Activated CD8-positive, alpha-beta T cell treated with anti-CD3 and anti-CD28 coated beads for 36 hours (primary cell): ENCODE results near the gene PBX3. TPM values are rescaled to one million over a fixed set of nuclear protein-coding genes. Genes with fewer than 3 reads are reported as not detected.

ENCODE experiments used
- ATAC-seq: fragments of 200-7000 bp; cut with Tn5 transposase; one replicate; pipeline ENCODE4 v1.10.0; 2021; ENCODE audit warnings: mild to moderate bottlenecking, moderate library complexity
- CTCF ChIA-PET: fragments of 350-600 bp; sonication (Branson Sonifier 250); formaldehyde crosslinking; loops from one replicate; lab custom pipeline; 2021; ENCODE audit warnings: antibody characterized with exemption; lab: Charles Lee
- POLR2A ChIA-PET: fragments of 350-600 bp; sonication (Branson Sonifier 250); formaldehyde crosslinking; loops from one replicate; lab custom pipeline; 2021; ENCODE audit warnings: antibody characterized with exemption; lab: Charles Lee
- DNase-seq: peaks from one replicate; pipeline ENCODE4 v3.0.0-alpha.2; 2020
- H3K27ac Mint-ChIP-seq: one replicate; pipeline ENCODE4 v1.8.0; 2021; ENCODE audit warnings: mild to moderate bottlenecking, mixed read lengths
- H3K27me3 Mint-ChIP-seq: one replicate; pipeline ENCODE4 v1.8.0; 2021; ENCODE audit warnings: mixed read lengths
- H3K36me3 Mint-ChIP-seq: one replicate; pipeline ENCODE4 v1.8.0; 2021; ENCODE audit warnings: low read depth, mixed read lengths
- H3K4me1 Mint-ChIP-seq: one replicate; pipeline ENCODE4 v1.8.0; 2021; ENCODE audit warnings: low read depth, mixed read lengths
- H3K4me3 Mint-ChIP-seq: one replicate; pipeline ENCODE4 v1.8.0; 2021; ENCODE audit warnings: mild to moderate bottlenecking, moderate library complexity, mixed read lengths
- H3K9me3 Mint-ChIP-seq: one replicate; pipeline ENCODE4 v1.8.0; 2021; ENCODE audit warnings: mixed read lengths
- CTCF ChIP-seq: fragments of 200-600 bp; IDR thresholded peaks from one replicate; pipeline ENCODE4 v1.8.0; 2022; ENCODE audit warnings: antibody characterized with exemption, mild to moderate bottlenecking
- intact Hi-C: fragments of 100-400 bp; cut with micrococcal nuclease; formaldehyde crosslinking; loops from one replicate; pipeline ENCODE4 v1.10.0; 2022
- total RNA-seq, 2 experiments: library from RNA; stranded (reverse); gene quantifications; one replicate each; pipeline ENCODE4 v1.2.3, GENCODE V29; 2021

The PBX3 gene
- total RNA-seq, 2 experiments from 2014 or later: 11.5 to 14.1 TPM

GRCh38 chr9:125969462-125969861 lies 222.3 kb downstream of the PBX3 start:
- ATAC-seq (no peak), DNase-seq (no peak)
- CTCF ChIA-PET: no interaction called here
- no peak overlapping the region for H3K4me3 Mint-ChIP-seq
- no peaks in the 10 kb centered on the region for H3K9me3 Mint-ChIP-seq
- intact Hi-C loops: no loop called here
- TF ChIP-seq CTCF: no peak
- no peaks in the 10 kb centered on the region for H3K27me3 Mint-ChIP-seq
- peaks cover 2% of the 10 kb centered on the region for H3K36me3 Mint-ChIP-seq
- H3K27ac Mint-ChIP-seq: no peak overlapping the region
- H3K4me1 Mint-ChIP-seq: no peaks in the 10 kb centered on the region
- POLR2A ChIA-PET: no interaction called here

- TF ChIP-seq CTCF: no peak
- Mint-ChIP-seq H3K4me1 (no peaks in the 10 kb centered on the region), H3K27ac (no peak overlapping the region), H3K9me3 (no peaks in the 10 kb centered on the region), H3K27me3 (no peaks in the 10 kb centered on the region), H3K4me3 (no peak overlapping the region), H3K36me3 (no peaks in the 10 kb centered on the region)
- intact Hi-C loops: no loop called here
- POLR2A ChIA-PET: no interaction called here
- DNase-seq (no peak), ATAC-seq (no peak)
- CTCF ChIA-PET: no interaction called here
Observed at GRCh38 chr9:125969868-125970267, 222.7 kb downstream of the PBX3 start.

GRCh38 chr9:125970340-125970739 lies 223.2 kb downstream of the PBX3 start:
- no peaks in the 10 kb centered on the region for H3K4me1 Mint-ChIP-seq
- no peaks in the 10 kb centered on the region for H3K36me3 Mint-ChIP-seq
- TF ChIP-seq CTCF: no peak
- no peaks in the 10 kb centered on the region for H3K9me3 Mint-ChIP-seq
- CTCF ChIA-PET: no interaction called here
- H3K27ac Mint-ChIP-seq: no peak overlapping the region
- no peak overlapping the region for H3K4me3 Mint-ChIP-seq
- no peak for DNase-seq
- H3K27me3 Mint-ChIP-seq: no peaks in the 10 kb centered on the region
- ATAC-seq: no peak
- POLR2A ChIA-PET: no interaction called here
- intact Hi-C loops: no loop called here

GRCh38 chr9:125971050-125971449 lies 223.9 kb downstream of the PBX3 start:
- H3K27me3 Mint-ChIP-seq: no peaks in the 10 kb centered on the region
- DNase-seq (no peak), ATAC-seq (no peak)
- no peaks in the 10 kb centered on the region for H3K4me1 Mint-ChIP-seq
- TF ChIP-seq CTCF: no peak
- ChIA-PET CTCF (no interaction called here), POLR2A (no interaction called here)
- intact Hi-C loops: no loop called here
- H3K9me3 Mint-ChIP-seq: peaks cover 2% of the 10 kb centered on the region
- no peak overlapping the region for H3K27ac Mint-ChIP-seq
- H3K4me3 Mint-ChIP-seq: no peak overlapping the region
- H3K36me3 Mint-ChIP-seq: no peaks in the 10 kb centered on the region

GRCh38 chr9:125972012-125972729 lies 225.0 kb downstream of the PBX3 start:
- TF ChIP-seq CTCF: no peak
- Mint-ChIP-seq H3K4me1 (no peaks in the 10 kb centered on the region), H3K36me3 (no peaks in the 10 kb centered on the region), H3K9me3 (peaks cover 4% of the 10 kb centered on the region), H3K27ac (no peak overlapping the region), H3K4me3 (no peak overlapping the region), H3K27me3 (no peaks in the 10 kb centered on the region)
- intact Hi-C loops: no loop called here
- ChIA-PET POLR2A (no interaction called here), CTCF (no interaction called here)
- ATAC-seq (no peak), DNase-seq (no peak)
